ENCODE data around the gene NUDT21. TPM values are rescaled to one million over a fixed set of nuclear protein-coding genes. Genes with fewer than 3 reads are reported as not detected.

Gene NUDT21
- polyA plus RNA-seq, 3 donors from 2014 or later: 71.2 to 79.8 (median 76.8) TPM

GRCh38 chr16:56421976-56422669, 29.0 kb downstream of the NUDT21 start:
- DNase-seq: no peak
- Mint-ChIP-seq H3K9me3 (no peaks in the 10 kb centered on the region), H3K36me3 (no peaks in the 10 kb centered on the region), H3K27me3 (ENCODE audit: low read depth in 3 of 3) (peaks cover 3 to 5% (median 3%) of the 10 kb centered on the region in 3 donors), H3K4me3 (no peak overlapping the region), H3K4me1 (peaks cover 31 to 46% of the 10 kb centered on the region in 2 donors), H3K27ac (peak overlapping the region in 2 of 6 donors; percentile 11 to 25)

DNA sequence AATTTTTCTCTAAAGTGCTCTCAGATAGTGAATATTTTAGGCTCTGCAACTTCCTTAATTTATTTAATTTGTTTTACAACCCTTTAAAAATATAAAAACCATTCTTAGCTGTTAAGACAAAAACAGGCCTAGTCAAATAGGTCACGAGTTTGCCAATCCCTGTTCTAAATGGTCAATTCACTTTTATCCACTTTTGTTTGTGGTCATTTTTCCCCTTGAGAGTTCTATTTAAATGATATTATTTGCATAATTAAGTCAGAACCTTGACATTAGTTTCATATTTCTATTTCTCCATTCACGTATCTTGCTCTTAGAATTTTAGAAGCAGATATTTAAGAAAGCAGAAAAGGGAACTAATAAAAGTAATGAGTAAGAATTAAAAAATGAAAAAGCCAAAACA, 29.8 kb downstream of the NUDT21 start:
- Mint-ChIP-seq H3K27me3 (ENCODE audit: low read depth in 3 of 3) (peaks cover 3 to 5% (median 3%) of the 10 kb centered on the region in 3 donors), H3K27ac (no peak overlapping the region), H3K9me3 (no peaks in the 10 kb centered on the region), H3K36me3 (no peaks in the 10 kb centered on the region), H3K4me3 (no peak overlapping the region), H3K4me1 (peaks cover 31 to 44% of the 10 kb centered on the region in 2 donors)
- no peak for DNase-seq

DNA sequence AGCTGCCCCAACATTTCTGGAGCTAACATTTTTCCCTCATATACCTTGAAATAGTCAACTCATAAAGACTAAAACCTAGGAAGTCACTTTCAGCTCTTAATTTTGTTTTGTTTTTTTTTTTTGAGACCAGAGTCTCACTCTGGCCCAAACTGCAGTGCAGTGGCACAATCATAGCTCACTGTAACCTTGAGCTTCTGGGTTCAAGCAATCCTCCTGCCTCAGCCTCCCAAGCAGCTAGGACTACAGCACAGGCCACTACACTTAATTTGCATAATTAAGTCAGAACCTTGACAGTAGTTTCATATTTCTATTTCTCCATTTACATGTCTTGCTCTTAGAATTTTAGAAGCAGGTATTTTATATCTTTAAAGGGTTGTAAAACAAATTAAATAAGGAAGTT, 30.5 kb downstream of the NUDT21 start:
- no peaks in the 10 kb centered on the region for H3K36me3 Mint-ChIP-seq
- peak overlapping the region in 1 of 6 donors; percentile 38 for H3K27ac Mint-ChIP-seq
- no peak overlapping the region for H3K4me3 Mint-ChIP-seq
- peaks cover 31 to 46% of the 10 kb centered on the region in 2 donors for H3K4me1 Mint-ChIP-seq
- DNase-seq: no peak
- no peaks in the 10 kb centered on the region for H3K9me3 Mint-ChIP-seq
- peaks cover 3 to 5% (median 3%) of the 10 kb centered on the region in 3 donors for H3K27me3 Mint-ChIP-seq (ENCODE audit: low read depth in 3 of 3)

GRCh38 chr16:56419740-56420548, 31.2 kb downstream of the NUDT21 start:
- no peaks in the 10 kb centered on the region for H3K9me3 Mint-ChIP-seq
- H3K27me3 Mint-ChIP-seq (ENCODE audit: low read depth in 3 of 3): peaks cover 3 to 5% (median 3%) of the 10 kb centered on the region in 3 donors
- peak overlapping the region in 2 of 6 donors; percentile 36 to 38 for H3K27ac Mint-ChIP-seq
- no peak overlapping the region for H3K4me3 Mint-ChIP-seq
- peaks cover 31 to 52% of the 10 kb centered on the region in 2 donors for H3K4me1 Mint-ChIP-seq
- no peaks in the 10 kb centered on the region for H3K36me3 Mint-ChIP-seq
- no peak for DNase-seq

DNA sequence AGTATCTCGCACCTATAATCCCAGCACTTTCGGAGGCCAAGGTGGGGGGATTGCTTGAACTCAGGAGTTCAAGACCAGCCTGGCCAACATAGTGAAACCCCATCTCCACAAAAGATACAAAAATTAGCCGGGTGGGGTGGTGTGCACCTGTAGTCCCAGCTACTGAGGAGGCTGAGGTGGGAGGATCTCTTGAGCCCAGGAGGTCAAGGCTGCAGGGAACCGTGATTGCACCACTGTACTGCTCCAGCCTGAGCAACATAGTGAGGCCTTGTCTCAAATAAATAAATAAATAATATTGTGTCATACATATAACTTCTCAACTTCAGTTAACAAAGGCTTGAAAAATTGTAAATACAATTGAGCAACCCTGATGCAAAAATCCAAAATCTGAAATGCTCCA, 34.0 kb downstream of the NUDT21 start:
- Mint-ChIP-seq H3K4me1 (peaks cover 11 to 29% of the 10 kb centered on the region in 2 donors), H3K27me3 (ENCODE audit: low read depth in 3 of 3) (no peaks in the 10 kb centered on the region), H3K36me3 (peaks cover 2 to 4% (median 4%) of the 10 kb centered on the region in 3 donors), H3K9me3 (no peaks in the 10 kb centered on the region), H3K4me3 (no peak overlapping the region), H3K27ac (no peak overlapping the region)
- DNase-seq: no peak

GRCh38 chr16:56415875-56416274, 35.3 kb downstream of the NUDT21 start:
- Mint-ChIP-seq H3K27ac (peak overlapping the region in 1 of 6 donors; percentile 3), H3K27me3 (ENCODE audit: low read depth in 3 of 3) (peaks cover 0 to 1% (median 0%) of the 10 kb centered on the region in 3 donors), H3K36me3 (peaks cover 2 to 11% (median 4%) of the 10 kb centered on the region in 3 donors), H3K4me3 (no peak overlapping the region), H3K4me1 (peaks cover 8 to 24% of the 10 kb centered on the region in 2 donors), H3K9me3 (no peaks in the 10 kb centered on the region)
- DNase-seq: no peak

- peaks cover 4 to 16% of the 10 kb centered on the region in 2 donors for H3K4me1 Mint-ChIP-seq
- no peak for DNase-seq
- peaks cover 3 to 13% (median 5%) of the 10 kb centered on the region in 3 donors for H3K36me3 Mint-ChIP-seq
- no peak overlapping the region for H3K4me3 Mint-ChIP-seq
- no peaks in the 10 kb centered on the region for H3K9me3 Mint-ChIP-seq
- H3K27ac Mint-ChIP-seq: no peak overlapping the region
- peaks cover 0 to 2% (median 0%) of the 10 kb centered on the region in 3 donors for H3K27me3 Mint-ChIP-seq (ENCODE audit: low read depth in 3 of 3)
Measured at GRCh38 chr16:56414366-56414765, 36.8 kb downstream of the NUDT21 start.

- peaks cover 0 to 2% (median 0%) of the 10 kb centered on the region in 3 donors for H3K27me3 Mint-ChIP-seq (ENCODE audit: low read depth in 3 of 3)
- no peak for DNase-seq
- H3K36me3 Mint-ChIP-seq: peaks cover 12 to 19% (median 14%) of the 10 kb centered on the region in 3 donors
- no peaks in the 10 kb centered on the region for H3K9me3 Mint-ChIP-seq
- no peak overlapping the region for H3K27ac Mint-ChIP-seq
- H3K4me3 Mint-ChIP-seq: no peak overlapping the region
- peaks cover 4 to 16% of the 10 kb centered on the region in 2 donors for H3K4me1 Mint-ChIP-seq
Measured at GRCh38 chr16:56413381-56413780, 37.8 kb downstream of the NUDT21 start.

DNA sequence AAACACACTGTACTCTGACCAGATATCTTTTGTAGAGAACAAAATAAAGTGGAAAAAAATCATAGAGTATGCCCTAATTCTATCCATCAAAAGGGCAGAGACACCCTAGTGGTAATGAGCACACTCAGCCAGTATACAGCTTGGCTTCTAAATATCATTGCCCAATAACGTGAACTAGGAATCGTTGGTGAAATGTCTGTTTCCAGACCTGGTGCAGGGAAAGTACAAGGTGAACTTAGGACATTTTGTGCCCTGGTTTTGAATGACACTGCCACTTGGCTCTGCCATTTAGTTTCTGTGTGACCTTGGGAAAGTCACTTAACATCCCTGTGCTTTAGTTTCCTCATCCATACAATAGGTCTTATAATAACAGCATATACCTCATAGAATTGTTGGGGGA, 39.5 kb downstream of the NUDT21 start:
- H3K27me3 Mint-ChIP-seq (ENCODE audit: low read depth in 3 of 3): peaks cover 0 to 2% (median 0%) of the 10 kb centered on the region in 3 donors
- DNase-seq: no peak
- H3K4me3 Mint-ChIP-seq: no peak overlapping the region
- H3K27ac Mint-ChIP-seq: no peak overlapping the region
- H3K36me3 Mint-ChIP-seq: peaks cover 15 to 22% (median 16%) of the 10 kb centered on the region in 3 donors
- H3K9me3 Mint-ChIP-seq: no peaks in the 10 kb centered on the region
- peaks cover 4 to 16% of the 10 kb centered on the region in 2 donors for H3K4me1 Mint-ChIP-seq

- peaks cover 15 to 22% (median 16%) of the 10 kb centered on the region in 3 donors for H3K36me3 Mint-ChIP-seq
- peaks cover 0 to 2% (median 0%) of the 10 kb centered on the region in 3 donors for H3K27me3 Mint-ChIP-seq (ENCODE audit: low read depth in 3 of 3)
- H3K27ac Mint-ChIP-seq: no peak overlapping the region
- H3K9me3 Mint-ChIP-seq: no peaks in the 10 kb centered on the region
- DNase-seq: no peak
- H3K4me1 Mint-ChIP-seq: peaks cover 3 to 14% of the 10 kb centered on the region in 2 donors
- H3K4me3 Mint-ChIP-seq: no peak overlapping the region
Measured at GRCh38 chr16:56411123-56411522, 40.0 kb downstream of the NUDT21 start.

DNA sequence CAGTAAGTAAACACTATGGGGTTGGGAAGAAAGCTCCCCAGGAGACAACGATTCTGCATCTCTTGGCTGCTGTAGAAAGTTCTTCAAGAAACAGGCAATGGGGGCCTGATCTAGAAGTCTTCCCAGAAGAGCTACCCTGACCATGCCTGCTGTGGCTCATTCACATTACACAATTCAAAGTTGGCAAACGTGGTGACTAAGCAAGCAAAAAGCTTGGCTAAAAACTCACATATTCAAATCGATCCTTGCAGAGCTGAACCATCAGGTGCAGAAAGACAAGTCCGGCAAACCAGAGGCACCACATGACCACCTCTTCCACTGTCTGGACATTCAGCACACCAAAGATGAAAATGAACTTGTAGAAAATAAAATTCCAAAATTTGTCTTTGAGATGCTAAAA, 41.9 kb downstream of the NUDT21 start:
- peaks cover 0 to 2% (median 0%) of the 10 kb centered on the region in 3 donors for H3K27me3 Mint-ChIP-seq (ENCODE audit: low read depth in 3 of 3)
- H3K4me1 Mint-ChIP-seq: peaks cover 0 to 2% of the 10 kb centered on the region in 2 donors
- H3K27ac Mint-ChIP-seq: no peak overlapping the region
- no peaks in the 10 kb centered on the region for H3K9me3 Mint-ChIP-seq
- no peak overlapping the region for H3K4me3 Mint-ChIP-seq
- no peak for DNase-seq
- peaks cover 15 to 28% (median 26%) of the 10 kb centered on the region in 3 donors for H3K36me3 Mint-ChIP-seq

DNA sequence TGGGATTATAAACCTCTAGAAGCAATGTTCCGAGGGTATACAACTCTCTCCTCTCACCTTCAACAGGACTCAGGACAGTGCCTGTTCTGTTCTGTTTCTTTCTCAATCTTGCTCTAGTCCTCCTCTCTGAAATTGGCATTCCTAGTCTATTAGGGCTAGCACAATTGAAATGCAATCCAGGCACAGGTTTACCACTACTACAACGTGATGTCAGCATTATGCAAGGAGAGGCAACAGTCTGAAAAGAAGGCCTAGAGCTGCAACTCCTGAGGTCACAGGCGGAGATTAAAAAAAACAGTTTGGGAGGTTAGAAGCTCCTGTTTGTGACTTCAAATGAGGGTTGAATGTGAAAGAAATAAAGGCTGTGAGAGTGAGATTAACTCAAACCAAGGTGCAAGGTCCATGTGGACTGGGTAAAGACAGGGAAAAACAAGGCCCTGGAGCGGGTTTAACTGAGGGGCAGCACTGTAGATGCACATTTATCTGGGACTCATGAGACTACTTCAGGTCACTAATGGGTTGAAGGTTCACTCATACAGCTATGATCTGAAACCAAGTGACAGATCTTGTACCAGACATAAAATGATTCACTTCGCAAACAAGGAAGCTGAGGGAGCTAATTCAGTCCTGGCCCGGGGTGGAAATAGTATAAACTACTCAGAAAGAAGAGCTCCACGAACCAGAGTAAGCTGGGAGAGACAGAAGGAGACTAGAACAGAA, 42.6 kb downstream of the NUDT21 start:
- Mint-ChIP-seq H3K27me3 (ENCODE audit: low read depth in 3 of 3) (peaks cover 0 to 2% (median 0%) of the 10 kb centered on the region in 3 donors), H3K4me3 (no peak overlapping the region), H3K9me3 (no peaks in the 10 kb centered on the region), H3K36me3 (peaks cover 15 to 27% (median 25%) of the 10 kb centered on the region in 3 donors), H3K27ac (no peak overlapping the region), H3K4me1 (peaks cover 0 to 2% of the 10 kb centered on the region in 2 donors)
- no peak for DNase-seq

GRCh38 chr16:56405977-56406672, 45.0 kb downstream of the NUDT21 start:
- DNase-seq: no peak
- Mint-ChIP-seq H3K9me3 (no peaks in the 10 kb centered on the region), H3K27ac (no peak overlapping the region), H3K27me3 (ENCODE audit: low read depth in 3 of 3) (peaks cover 0 to 2% (median 0%) of the 10 kb centered on the region in 3 donors), H3K4me3 (no peak overlapping the region), H3K4me1 (peaks cover 0 to 2% of the 10 kb centered on the region in 2 donors), H3K36me3 (peaks cover 16 to 41% (median 29%) of the 10 kb centered on the region in 3 donors)

Measured in immature natural killer cell (primary cell).